CD4-positive, alpha-beta T cell (primary cell): ENCODE measurements around the gene ARHGAP15. TPM values are rescaled to one million over a fixed set of nuclear protein-coding genes. Genes with fewer than 3 reads are reported as not detected.

Experiments
- ATAC-seq: fragments of 200-7000 bp; cut with Tn5 transposase; one replicate; pipeline ENCODE4 v1.10.0; 2022; ENCODE audit warnings: mild to moderate bottlenecking; ENCODE audit not compliant: poor library complexity
- CTCF ChIA-PET: fragments of 350-600 bp; sonication (Branson Sonifier 250); formaldehyde crosslinking; loops from one replicate; lab custom pipeline; 2021; ENCODE audit warnings: antibody characterized with exemption, inconsistent platforms; lab: Charles Lee
- POLR2A ChIA-PET: fragments of 350-600 bp; sonication (Branson Sonifier 250); formaldehyde crosslinking; loops from one replicate; lab custom pipeline; 2021; ENCODE audit warnings: antibody characterized with exemption, inconsistent platforms; lab: Charles Lee
- DNase-seq, 14 experiments: peaks; one replicate each; pipeline ENCODE4 v3.0.0-alpha.2; 2013 to 2020; ENCODE audit warnings: mixed read lengths in 2 of 14
- H3K27ac ChIP-seq, 2 donors: one replicate each; pipeline versions ENCODE4 v1.5.1 to v1.7.0; 2013; ENCODE audit warnings: low read length in 2 of 2, low read depth in 1 of 2, mild to moderate bottlenecking in 1 of 2
- H3K27me3 ChIP-seq, 2 experiments: 1 replicate in 1 of 2; 2 replicates in 1 of 2; pipeline versions ENCODE4 v1.6.1 to v1.7.0; 2013; ENCODE audit warnings: low read length in 2 of 2, control low read depth in 1 of 2, mild to moderate bottlenecking in 1 of 2, moderate library complexity in 1 of 2; ENCODE audit not compliant: insufficient read depth in 2 of 2, control insufficient read depth in 1 of 2
- H3K36me3 ChIP-seq: one replicate; pipeline ENCODE4 v1.6.1; 2013; ENCODE audit warnings: low read length, control low read depth; ENCODE audit not compliant: insufficient read depth
- H3K4me1 ChIP-seq: one replicate; pipeline ENCODE4 v1.6.1; 2013; ENCODE audit warnings: low read length, control low read depth; ENCODE audit not compliant: insufficient read depth
- H3K4me3 ChIP-seq: one replicate; pipeline ENCODE4 v1.5.1; 2013; ENCODE audit warnings: mild to moderate bottlenecking, low read length, moderate library complexity
- H3K9me3 ChIP-seq, 2 experiments: 1 replicate in 1 of 2; 2 replicates in 1 of 2; pipeline versions ENCODE4 v1.6.1 to v1.7.0; 2013; ENCODE audit warnings: low read length in 2 of 2, mild to moderate bottlenecking in 2 of 2, control low read depth in 1 of 2, moderate library complexity in 1 of 2; ENCODE audit not compliant: control insufficient read depth in 1 of 2, insufficient read depth in 1 of 2
- H3K27ac Mint-ChIP-seq: one replicate; pipeline ENCODE4 v1.8.0; 2020; ENCODE audit warnings: mixed read lengths
- H3K27me3 Mint-ChIP-seq: one replicate; pipeline ENCODE4 v1.8.0; 2021; ENCODE audit warnings: mixed read lengths
- H3K36me3 Mint-ChIP-seq: one replicate; pipeline ENCODE4 v1.8.0; 2021; ENCODE audit warnings: low read depth, mixed read lengths
- H3K4me1 Mint-ChIP-seq: one replicate; pipeline ENCODE4 v1.8.0; 2021; ENCODE audit warnings: low read depth, mixed read lengths
- H3K4me3 Mint-ChIP-seq: one replicate; pipeline ENCODE4 v1.8.0; 2020; ENCODE audit warnings: mild to moderate bottlenecking, mixed read lengths
- H3K9me3 Mint-ChIP-seq: one replicate; pipeline ENCODE4 v1.8.0; 2020; ENCODE audit warnings: mixed read lengths
- CTCF ChIP-seq: fragments of 200-600 bp; IDR thresholded peaks from one replicate; pipeline ENCODE4 v1.8.0; 2022; ENCODE audit warnings: antibody characterized with exemption, mild to moderate bottlenecking
- intact Hi-C, 2 experiments: fragments of 100-400 bp; cut with DNase I in 1 of 2; cut with micrococcal nuclease in 1 of 2; formaldehyde crosslinking; loops; one replicate each; pipeline versions ENCODE4 v1.15.1 to v1.9.0; 2023 to 2025; cut with DNase I, micrococcal nuclease
- total RNA-seq, 174 experiments: library from RNA in 2 of 174; stranded (reverse) in 2 of 174; gene quantifications; one replicate each; pipeline ENCODE4 v1.2.3 and lab custom pipeline; 2021 to 2026

ARHGAP15 gene
- total RNA-seq, 2 experiments from 2014 or later, result 158 to 165 TPM

- POLR2A ChIA-PET, result no interaction called here
- H3K9me3 Mint-ChIP-seq, result no peaks in the 10 kb centered on the region
- no peak for ATAC-seq
- Histone ChIP-seq H3K36me3 (no peaks in the 10 kb centered on the region), H3K4me1 (no peaks in the 10 kb centered on the region), H3K27ac (no peak overlapping the region), H3K9me3 (no peaks in the 10 kb centered on the region), H3K27me3 (no peaks in the 10 kb centered on the region), H3K4me3 (no peak overlapping the region)
- intact Hi-C loops, result no loop called here
- CTCF ChIA-PET, result interaction anchor here (1.4 kb wide), 1 partner anchor 175 kb away, joined by 5 read pairs; no protein-coding TSS in a partner anchor
- H3K27ac Mint-ChIP-seq, result no peak overlapping the region
- TF ChIP-seq CTCF, result no peak
- peaks cover 19% of the 10 kb centered on the region for H3K4me1 Mint-ChIP-seq
- no peak overlapping the region for H3K4me3 Mint-ChIP-seq
- H3K27me3 Mint-ChIP-seq, result no peaks in the 10 kb centered on the region
- H3K36me3 Mint-ChIP-seq, result no peaks in the 10 kb centered on the region
- DNase-seq, result no peak
Measured at GRCh38 chr2:143084462-143084861, 44.8 kb upstream of the ARHGAP15 start.

- no peak overlapping the region for H3K4me3 ChIP-seq
- ChIA-PET POLR2A (no interaction called here), CTCF (no interaction called here)
- H3K27ac Mint-ChIP-seq, result no peak overlapping the region
- no peak for ATAC-seq
- intact Hi-C loops, result no loop called here
- no peaks in the 10 kb centered on the region for H3K27me3 Mint-ChIP-seq
- DNase-seq, result no peak
- no peak overlapping the region for H3K4me3 Mint-ChIP-seq
- H3K4me1 ChIP-seq, result no peaks in the 10 kb centered on the region
- no peaks in the 10 kb centered on the region for H3K36me3 Mint-ChIP-seq
- H3K27me3 ChIP-seq, result no peaks in the 10 kb centered on the region
- H3K9me3 ChIP-seq, result no peaks in the 10 kb centered on the region
- H3K9me3 Mint-ChIP-seq, result no peaks in the 10 kb centered on the region
- H3K4me1 Mint-ChIP-seq, result peaks cover 19% of the 10 kb centered on the region
- H3K36me3 ChIP-seq, result no peaks in the 10 kb centered on the region
- no peak for TF ChIP-seq CTCF
- H3K27ac ChIP-seq, result no peak overlapping the region
Measured at GRCh38 chr2:143085125-143085784, 44.0 kb upstream of the ARHGAP15 start.

DNA sequence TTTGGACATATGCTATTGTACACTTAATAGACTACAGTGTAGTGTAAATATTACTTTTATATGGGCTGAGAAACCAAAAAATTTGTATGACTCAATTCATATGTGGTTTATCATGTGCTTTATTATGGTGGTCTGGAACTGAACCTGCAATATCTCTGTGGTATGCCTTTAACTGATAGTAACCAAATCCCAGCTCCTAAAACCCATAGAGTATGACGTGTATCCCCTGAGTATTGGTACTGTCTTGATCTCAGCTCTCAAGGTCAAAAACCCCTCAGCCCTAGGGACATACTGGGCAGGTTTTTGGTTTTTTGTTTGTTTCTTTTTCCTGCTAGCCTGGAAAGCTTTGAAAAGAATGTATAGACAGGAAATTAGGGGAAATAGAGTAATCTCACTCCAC lies 42.2 kb upstream of the ARHGAP15 start:
- TF ChIP-seq CTCF, result no peak

More for the DNA sequence above, 42.2 kb upstream of the ARHGAP15 start:
- Mint-ChIP-seq H3K27me3 (no peaks in the 10 kb centered on the region), H3K4me3 (no peak overlapping the region), H3K36me3 (no peaks in the 10 kb centered on the region), H3K9me3 (no peaks in the 10 kb centered on the region), H3K27ac (no peak overlapping the region), H3K4me1 (peaks cover 19% of the 10 kb centered on the region)
- Histone ChIP-seq H3K4me1 (no peaks in the 10 kb centered on the region), H3K4me3 (no peak overlapping the region), H3K27me3 (no peaks in the 10 kb centered on the region), H3K9me3 (no peaks in the 10 kb centered on the region), H3K27ac (no peak overlapping the region), H3K36me3 (no peaks in the 10 kb centered on the region)
- ChIA-PET CTCF (no interaction called here), POLR2A (interaction anchor here (0.7 kb wide), 1 partner anchor 172 kb away, joined by 3 read pairs; no protein-coding TSS in a partner anchor)
- ATAC-seq, result no peak
- intact Hi-C loops, result no loop called here
- DNase-seq, result no peak
